GM21381 (cell line): Measurements from ENCODE around the gene AFDN.

Experiments used
- ATAC-seq: cut with Tn5 transposase; IDR thresholded peaks from one replicate; pipeline ENCODE4 v1.9.1; 2021; ENCODE audit warnings: mild to moderate bottlenecking, moderate library complexity; ENCODE audit not compliant: unreplicated experiment

AFDN gene

GRCh38 chr6:168015009-168015408, 188.3 kb downstream of the AFDN start:
- no peak for ATAC-seq

GRCh38 chr6:168015482-168016175, 188.9 kb downstream of the AFDN start:
- no peak for ATAC-seq

GRCh38 chr6:168016176-168016620, 189.5 kb downstream of the AFDN start:
- no peak for ATAC-seq

- no peak for ATAC-seq
Measured at GRCh38 chr6:168016721-168017525, 190.2 kb downstream of the AFDN start.

- no peak for ATAC-seq
Measured at GRCh38 chr6:168017629-168018028, 190.9 kb downstream of the AFDN start.

GRCh38 chr6:168018664-168019063, 192.0 kb downstream of the AFDN start:
- ATAC-seq = no peak

- no peak for ATAC-seq
Measured at GRCh38 chr6:168020242-168020641, 193.5 kb downstream of the AFDN start.

- ATAC-seq = no peak
Measured at GRCh38 chr6:168021581-168021980, 194.9 kb downstream of the AFDN start.
